NOMO-1 treated with dmso at 0.1 percent for 144 hours (cell line): ENCODE measurements around the gene WSB2.
A peak's percentile ranks its signal among the peaks of the same experiment; 100 is the strongest.

Source experiments
- DNase-seq: peaks from one replicate; lab custom pipeline; 2025; ENCODE audit not compliant: unreplicated experiment; lab: John Stamatoyannopoulos, UW

The WSB2 gene

GRCh38 chr12:118063576-118064391, 2.8 kb upstream of the WSB2 start:
- no peak for DNase-seq

GRCh38 chr12:118061873-118062843, 1.2 kb upstream of the WSB2 start:
- no peak for DNase-seq

GRCh38 chr12:118060301-118061010, 523 bp downstream of the WSB2 start:
- DNase-seq = no peak

- no peak for DNase-seq
Measured at GRCh38 chr12:118059341-118060191, 1.4 kb downstream of the WSB2 start.

GRCh38 chr12:118058881-118059280, 2.1 kb downstream of the WSB2 start:
- no peak for DNase-seq

- no peak for DNase-seq
Measured at GRCh38 chr12:118058227-118058626, 2.8 kb downstream of the WSB2 start.

GRCh38 chr12:118055865-118056773, 4.9 kb downstream of the WSB2 start:
- no peak for DNase-seq

- DNase-seq = peak; percentile 32
Measured at GRCh38 chr12:118055144-118055557, 5.8 kb downstream of the WSB2 start.

- DNase-seq = no peak
Measured at GRCh38 chr12:118053071-118053985, 7.7 kb downstream of the WSB2 start.

- DNase-seq = no peak
Measured at GRCh38 chr12:118052324-118053070, 8.5 kb downstream of the WSB2 start.

- no peak for DNase-seq
Measured at GRCh38 chr12:118050972-118051910, 9.7 kb downstream of the WSB2 start.

GRCh38 chr12:118046430-118046829, 14.5 kb downstream of the WSB2 start:
- DNase-seq = no peak

- no peak for DNase-seq
Measured at GRCh38 chr12:118044577-118044976, 16.4 kb downstream of the WSB2 start.

GRCh38 chr12:118044075-118044474, 16.9 kb downstream of the WSB2 start:
- DNase-seq = no peak

- no peak for DNase-seq
Measured at GRCh38 chr12:118042091-118042490, 18.9 kb downstream of the WSB2 start.

- no peak for DNase-seq
Measured at GRCh38 chr12:118038137-118038536, 22.8 kb downstream of the WSB2 start.
